Mesendoderm (in vitro differentiated cells): ENCODE data around the gene NCMAP.

Experiments used
- DNase-seq: peaks from one replicate; pipeline ENCODE4 v3.0.0; 2013
- H2AK5ac ChIP-seq: 2 replicates; pipeline ENCODE4 v1.6.1; 2013; ENCODE audit warnings: low read length, inconsistent platforms
- H2BK120ac ChIP-seq: 2 replicates; pipeline ENCODE4 v1.6.1; 2013; ENCODE audit warnings: low read depth, mild to moderate bottlenecking, low read length, moderate library complexity, mixed read lengths
- H2BK15ac ChIP-seq: replicated peaks from 2 replicates; pipeline ENCODE4 v1.6.1; 2013; ENCODE audit warnings: low read depth, mild to moderate bottlenecking, moderate library complexity
- H2BK5ac ChIP-seq: 2 replicates; pipeline ENCODE4 v1.6.1; 2013; ENCODE audit warnings: low read length, inconsistent platforms
- H3K18ac ChIP-seq: 2 replicates; pipeline ENCODE4 v1.6.1; 2013; ENCODE audit warnings: mild to moderate bottlenecking, low read length, mixed read lengths
- H3K23ac ChIP-seq: one replicate; pipeline ENCODE4 v1.6.1; 2013; ENCODE audit warnings: low read length
- H3K27ac ChIP-seq: 2 replicates; pipeline ENCODE4 v1.5.1; 2013; ENCODE audit warnings: low read depth, mild to moderate bottlenecking, inconsistent platforms, low read length, moderate library complexity
- H3K27me3 ChIP-seq: 2 replicates; pipeline ENCODE4 v1.6.1; 2013; ENCODE audit warnings: low read length, control low read depth, mild to moderate bottlenecking, inconsistent platforms; ENCODE audit not compliant: insufficient read depth, poor library complexity
- H3K36me3 ChIP-seq: 2 replicates; pipeline ENCODE4 v1.6.1; 2013; ENCODE audit warnings: low read length, inconsistent platforms; ENCODE audit not compliant: control insufficient read depth, insufficient read depth
- H3K4ac ChIP-seq: one replicate; pipeline ENCODE4 v1.6.1; 2013; ENCODE audit warnings: low read depth, mild to moderate bottlenecking, low read length, moderate library complexity
- H3K4me1 ChIP-seq: 2 replicates; pipeline ENCODE4 v1.6.1; 2013; ENCODE audit warnings: low read depth, low read length, inconsistent platforms; ENCODE audit not compliant: control insufficient read depth
- H3K4me2 ChIP-seq: 2 replicates; pipeline ENCODE4 v1.6.1; 2013; ENCODE audit warnings: low read length
- H3K4me3 ChIP-seq: 2 replicates; pipeline ENCODE4 v1.5.1; 2013; ENCODE audit warnings: mild to moderate bottlenecking, low read length
- H3K56ac ChIP-seq: one replicate; pipeline ENCODE4 v1.6.1; 2013; ENCODE audit warnings: low read length
- H3K79me1 ChIP-seq: 2 replicates; pipeline ENCODE4 v1.6.1; 2013; ENCODE audit warnings: low read length, inconsistent platforms
- H3K79me2 ChIP-seq: 2 replicates; pipeline ENCODE4 v1.6.1; 2013; ENCODE audit warnings: mild to moderate bottlenecking, low read length; ENCODE audit not compliant: control insufficient read depth, insufficient read depth
- H3K9ac ChIP-seq: 2 replicates; pipeline ENCODE4 v1.6.1; 2013; ENCODE audit warnings: low read length, inconsistent platforms
- H4K5ac ChIP-seq: one replicate; pipeline ENCODE4 v1.6.1; 2013; ENCODE audit warnings: low read length
- H4K8ac ChIP-seq: one replicate; pipeline ENCODE4 v1.6.1; 2013; ENCODE audit warnings: low read depth, mild to moderate bottlenecking, control low read depth, low read length, moderate library complexity
- WGBS: extraction: QIAGEN DNeasy Blood & Tissue Kit; methylation state at CpG from one replicate; pipeline ENCODE4 v1.1.7; 2013; ENCODE audit warnings: low lambda C conversion rate, missing lambda C conversion rate; ENCODE audit not compliant: insufficient coverage; ENCODE audit errors: extremely low coverage; 5-methylcytosine and 5-hydroxymethylcytosine counted together

Gene NCMAP

DNA sequence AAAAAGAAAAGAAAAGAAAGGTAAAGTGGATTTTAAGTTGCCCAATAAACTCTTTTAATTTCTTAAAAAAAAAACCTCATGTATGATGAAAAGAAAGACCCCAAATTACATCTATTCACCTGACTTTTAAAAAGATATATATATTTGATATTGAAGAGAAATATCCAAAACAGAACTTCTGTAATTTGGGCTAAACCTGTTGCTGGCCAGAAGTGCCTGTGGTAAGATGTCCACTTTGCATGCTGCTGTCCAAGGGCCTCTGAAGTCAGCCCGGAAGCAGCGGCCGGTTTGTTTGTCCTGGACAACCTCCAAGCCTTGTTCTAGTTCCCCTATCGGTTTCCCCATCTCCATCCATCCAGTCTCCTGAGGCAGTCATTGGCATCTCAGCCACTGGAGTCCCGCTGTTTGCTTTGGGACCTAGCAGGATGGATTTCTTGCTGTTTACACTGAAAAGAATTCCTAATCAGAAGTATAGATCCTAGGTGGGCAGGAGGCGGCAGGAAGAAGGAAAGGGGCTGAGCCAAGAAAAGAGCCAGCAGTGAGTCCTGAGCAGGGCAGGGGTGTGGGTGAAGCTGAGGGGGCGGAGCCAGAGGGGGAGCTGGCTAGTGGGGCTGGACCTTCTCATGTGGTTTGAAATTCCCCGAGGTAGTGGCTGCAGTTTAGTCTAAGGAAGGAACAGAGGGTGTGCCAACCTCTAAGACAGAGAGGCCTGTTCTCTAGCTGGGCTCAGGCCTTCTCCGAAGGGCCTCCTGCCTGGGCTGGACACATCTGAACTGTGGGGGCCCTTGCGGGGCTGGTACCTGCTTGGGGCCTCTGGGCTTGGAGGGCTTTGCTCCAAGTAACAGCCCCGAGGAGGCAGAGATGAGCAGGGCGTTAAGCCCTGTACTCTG, 3.3 kb downstream of the NCMAP start:
- H2BK120ac ChIP-seq: no peak overlapping the region
- no peak overlapping the region for H4K8ac ChIP-seq
- no peak overlapping the region for H3K23ac ChIP-seq
- no peak for DNase-seq
- H3K79me2 ChIP-seq: no peaks in the 10 kb centered on the region
- no peak overlapping the region for H3K9ac ChIP-seq
- H3K18ac ChIP-seq: no peak overlapping the region
- H2BK15ac ChIP-seq: no peak overlapping the region
- H3K4ac ChIP-seq: no peak overlapping the region
- H3K4me1 ChIP-seq: no peaks in the 10 kb centered on the region
- no peak overlapping the region for H3K56ac ChIP-seq
- H2AK5ac ChIP-seq: no peak overlapping the region
- H2BK5ac ChIP-seq: no peak overlapping the region
- WGBS: no CpG with 5 or more reads among the region's 12 CpGs
- no peak overlapping the region for H4K5ac ChIP-seq
- no peaks in the 10 kb centered on the region for H3K36me3 ChIP-seq
- H3K79me1 ChIP-seq: no peaks in the 10 kb centered on the region
- H3K4me3 ChIP-seq: no peak overlapping the region
- H3K27ac ChIP-seq: no peak overlapping the region
- no peak overlapping the region for H3K4me2 ChIP-seq
- H3K27me3 ChIP-seq: peaks cover 2% of the 10 kb centered on the region

DNA sequence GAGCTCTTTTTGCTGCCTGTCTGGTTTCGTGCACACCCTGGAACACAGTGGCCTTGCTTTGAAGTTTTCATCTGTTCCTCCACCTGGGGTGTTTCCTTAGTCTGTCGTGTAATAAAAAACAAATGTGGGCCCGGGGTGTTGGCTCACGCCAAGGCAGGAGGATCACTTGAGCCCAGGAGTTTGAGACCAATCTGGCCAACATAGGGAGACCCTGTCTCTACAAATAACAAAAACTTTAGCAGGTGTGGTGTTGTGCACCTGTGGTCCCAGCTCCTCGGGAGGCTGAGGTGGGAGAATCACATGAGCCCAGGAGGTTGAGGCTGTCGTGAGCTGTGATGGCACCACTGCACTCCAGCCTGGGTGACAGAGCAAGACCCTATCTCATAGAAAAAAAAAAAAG, 4.5 kb downstream of the NCMAP start:
- H3K79me1 ChIP-seq: no peaks in the 10 kb centered on the region
- H2BK120ac ChIP-seq: no peak overlapping the region
- DNase-seq: no peak
- no peaks in the 10 kb centered on the region for H3K36me3 ChIP-seq
- no peak overlapping the region for H3K23ac ChIP-seq
- H2BK15ac ChIP-seq: no peak overlapping the region
- no peak overlapping the region for H3K18ac ChIP-seq
- no peaks in the 10 kb centered on the region for H3K4me1 ChIP-seq
- H3K27ac ChIP-seq: no peak overlapping the region
- H3K27me3 ChIP-seq: peaks cover under 1% of the 10 kb centered on the region
- no peaks in the 10 kb centered on the region for H3K79me2 ChIP-seq
- H3K4me3 ChIP-seq: no peak overlapping the region
- no peak overlapping the region for H2BK5ac ChIP-seq
- H3K56ac ChIP-seq: no peak overlapping the region
- no peak overlapping the region for H2AK5ac ChIP-seq
- H4K8ac ChIP-seq: no peak overlapping the region
- H3K4me2 ChIP-seq: no peak overlapping the region
- no peak overlapping the region for H3K4ac ChIP-seq
- WGBS: no CpG with 5 or more reads among the region's 6 CpGs
- no peak overlapping the region for H3K9ac ChIP-seq
- H4K5ac ChIP-seq: no peak overlapping the region

DNA sequence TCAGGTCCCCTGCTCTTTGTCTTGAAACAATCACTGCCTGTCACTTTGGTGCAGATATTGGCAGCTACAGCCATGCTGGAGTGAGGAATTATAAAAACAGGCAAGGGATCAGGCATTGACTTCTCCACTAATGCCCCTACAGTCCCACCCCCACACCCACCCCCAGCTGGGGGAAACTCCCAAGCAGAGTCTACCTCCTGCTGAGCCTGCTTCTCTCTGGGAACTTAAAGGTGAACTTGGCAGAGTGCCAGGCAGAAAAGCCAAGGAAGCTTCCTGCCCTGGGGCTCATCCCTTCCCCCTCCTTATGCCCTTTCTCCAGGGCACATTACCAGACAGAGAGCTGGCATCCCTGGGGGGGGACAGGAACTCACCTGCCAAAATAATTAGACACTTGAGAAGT, 6.7 kb downstream of the NCMAP start:
- Histone ChIP-seq H3K4ac (no peak overlapping the region), H3K79me2 (no peaks in the 10 kb centered on the region), H3K4me2 (no peak overlapping the region), H3K4me3 (no peak overlapping the region), H4K8ac (no peak overlapping the region), H2BK120ac (no peak overlapping the region), H4K5ac (no peak overlapping the region), H3K18ac (no peak overlapping the region), H2BK5ac (no peak overlapping the region), H3K23ac (no peak overlapping the region), H3K27ac (no peak overlapping the region), H2BK15ac (no peak overlapping the region), H3K4me1 (peaks cover 7% of the 10 kb centered on the region), H3K36me3 (no peaks in the 10 kb centered on the region), H3K56ac (no peak overlapping the region), H2AK5ac (no peak overlapping the region), H3K9ac (no peak overlapping the region), H3K79me1 (no peaks in the 10 kb centered on the region), H3K27me3 (no peaks in the 10 kb centered on the region)
- DNase-seq: no peak

DNA sequence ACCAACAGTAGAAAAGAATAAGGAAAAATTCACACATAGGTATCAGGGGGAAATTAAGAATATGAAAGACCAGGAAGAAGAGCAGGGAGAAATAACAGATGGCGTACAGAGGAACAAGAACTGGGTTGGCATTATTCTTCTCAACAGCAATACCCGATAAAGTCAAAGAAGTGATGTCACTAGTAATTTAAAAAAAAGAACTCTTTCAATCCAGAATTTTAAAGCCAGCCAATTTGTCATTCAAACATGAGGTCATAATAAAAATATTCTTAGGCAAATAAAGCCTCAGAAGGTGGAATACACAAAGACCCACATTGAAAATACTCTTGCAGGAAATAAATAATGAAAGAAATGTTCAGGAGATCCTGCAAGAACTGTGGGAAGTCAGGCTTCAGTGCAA, 8.8 kb downstream of the NCMAP start:
- H3K23ac ChIP-seq: no peak overlapping the region
- H3K36me3 ChIP-seq: no peaks in the 10 kb centered on the region

DNA sequence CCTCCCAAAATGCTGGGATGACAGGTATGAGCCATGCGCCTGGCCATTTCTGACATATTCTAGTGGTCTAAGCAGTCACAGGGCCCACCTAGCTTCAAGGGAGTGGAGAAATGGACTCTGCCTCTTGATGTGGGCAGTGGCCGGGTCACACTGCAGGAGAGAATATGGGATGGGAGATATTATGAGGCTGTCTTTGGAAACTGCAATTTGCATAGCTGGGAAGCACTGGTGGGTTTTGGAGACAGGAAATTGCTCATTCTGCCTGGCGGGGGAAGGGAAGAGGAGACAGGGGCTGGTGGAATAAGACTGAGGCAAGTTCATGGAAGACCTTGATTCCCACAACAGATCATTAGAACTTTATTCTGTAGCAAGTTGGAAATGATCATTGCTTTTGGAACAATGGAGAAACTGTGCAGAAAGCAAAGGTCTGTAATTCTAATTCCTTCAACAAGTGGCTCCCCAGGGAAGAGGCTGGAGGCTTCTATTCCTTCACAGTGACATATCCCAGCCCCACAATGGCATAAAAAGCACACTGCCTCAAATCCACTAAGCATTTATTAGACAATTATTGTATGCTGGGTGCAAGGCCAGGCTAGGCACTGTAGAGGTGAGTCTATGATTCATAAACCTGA, 10.5 kb downstream of the NCMAP start:
- no peak overlapping the region for H3K9ac ChIP-seq
- no peak overlapping the region for H4K5ac ChIP-seq
- no peaks in the 10 kb centered on the region for H3K79me1 ChIP-seq
- no peak for DNase-seq
- H3K79me2 ChIP-seq: no peaks in the 10 kb centered on the region
- no peak overlapping the region for H3K18ac ChIP-seq
- H3K23ac ChIP-seq: no peak overlapping the region
- no peak overlapping the region for H2BK15ac ChIP-seq
- no peak overlapping the region for H3K27ac ChIP-seq
- H3K4me1 ChIP-seq: peaks cover 7% of the 10 kb centered on the region
- no peak overlapping the region for H2AK5ac ChIP-seq
- no peaks in the 10 kb centered on the region for H3K36me3 ChIP-seq
- WGBS: no CpG with 5 or more reads among the region's 3 CpGs
- no peaks in the 10 kb centered on the region for H3K27me3 ChIP-seq
- H2BK120ac ChIP-seq: no peak overlapping the region
- H3K4me2 ChIP-seq: no peak overlapping the region
- no peak overlapping the region for H4K8ac ChIP-seq
- H2BK5ac ChIP-seq: no peak overlapping the region
- no peak overlapping the region for H3K56ac ChIP-seq
- no peak overlapping the region for H3K4ac ChIP-seq
- no peak overlapping the region for H3K4me3 ChIP-seq

More for the DNA sequence above, 8.8 kb downstream of the NCMAP start:
- Histone ChIP-seq H3K27me3 (no peaks in the 10 kb centered on the region), H3K27ac (no peak overlapping the region), H2BK5ac (no peak overlapping the region), H3K4me3 (no peak overlapping the region), H2BK120ac (no peak overlapping the region), H3K79me1 (no peaks in the 10 kb centered on the region), H3K4ac (no peak overlapping the region), H3K4me2 (no peak overlapping the region), H3K4me1 (peaks cover 7% of the 10 kb centered on the region), H4K8ac (no peak overlapping the region), H2BK15ac (no peak overlapping the region), H3K18ac (no peak overlapping the region), H4K5ac (no peak overlapping the region), H3K9ac (no peak overlapping the region), H3K79me2 (no peaks in the 10 kb centered on the region), H3K56ac (no peak overlapping the region), H2AK5ac (no peak overlapping the region)
- WGBS: no CpG with 5 or more reads among the region's 2 CpGs
- no peak for DNase-seq
